Activated CD4-positive, alpha-beta T cell treated with anti-CD3 and anti-CD28 coated beads for 48 hours (primary cell): Measurements from ENCODE around the gene HDAC4.
"Not testable (repeated sequence)": the region's sequence is repeated elsewhere in the genome, so short reads cannot be mapped to it uniquely, and the experiment has no call there.

Experiments used
- DNase-seq: peaks from one replicate; pipeline ENCODE4 v3.0.0-alpha.2; 2020

The HDAC4 gene

DNA sequence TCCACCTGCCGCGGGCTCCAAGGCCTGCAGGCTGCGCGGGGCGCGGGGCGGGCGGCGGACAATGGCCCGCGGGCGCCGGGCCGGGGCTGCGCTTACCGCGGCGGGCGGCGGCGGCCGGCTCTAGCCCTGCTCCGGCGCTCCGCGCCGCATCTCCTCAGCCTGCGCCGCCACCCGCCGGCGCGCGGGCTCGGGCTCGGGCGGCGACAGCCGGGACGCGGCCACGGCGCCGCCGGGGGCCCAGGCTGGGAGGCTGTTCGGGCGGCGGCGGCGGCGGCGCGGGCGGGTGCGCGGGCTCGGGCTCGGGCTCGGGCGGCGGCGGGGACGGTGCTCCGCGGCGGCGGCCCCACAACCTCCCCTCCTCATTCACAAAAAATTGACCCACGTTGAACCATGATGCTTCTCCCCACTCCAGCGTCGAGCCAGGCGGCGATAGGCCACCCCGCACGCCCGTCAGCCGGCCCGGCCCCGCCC is at the start of gene HDAC4:
Gene HDAC4, minus strand, starts transcription at position 425 of the 471 bp plus-strand sequence. CDS start 48,321 bp downstream, outside the sequence.
- no peak for DNase-seq

DNA sequence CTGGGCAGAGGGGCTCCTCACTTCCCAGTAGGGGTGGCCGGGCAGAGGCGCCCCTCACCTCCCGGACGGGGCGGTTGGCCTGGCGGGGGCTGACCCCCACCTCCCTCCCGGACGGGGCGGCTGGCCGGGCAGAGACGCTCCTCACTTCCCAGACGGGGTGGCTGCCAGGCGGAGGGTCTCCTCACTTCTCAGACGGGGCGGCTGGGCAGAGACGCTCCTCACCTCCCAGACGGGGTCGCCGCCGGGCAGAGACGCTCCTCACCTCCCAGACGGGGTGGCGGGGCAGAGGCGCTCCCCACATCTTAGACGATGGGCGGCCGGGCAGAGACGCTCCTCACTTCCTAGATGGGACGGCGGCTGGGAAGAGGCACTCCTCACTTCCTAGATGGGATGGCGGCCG is 48.6 kb upstream of the HDAC4 start:
- DNase-seq = not testable (repeated sequence)

DNA sequence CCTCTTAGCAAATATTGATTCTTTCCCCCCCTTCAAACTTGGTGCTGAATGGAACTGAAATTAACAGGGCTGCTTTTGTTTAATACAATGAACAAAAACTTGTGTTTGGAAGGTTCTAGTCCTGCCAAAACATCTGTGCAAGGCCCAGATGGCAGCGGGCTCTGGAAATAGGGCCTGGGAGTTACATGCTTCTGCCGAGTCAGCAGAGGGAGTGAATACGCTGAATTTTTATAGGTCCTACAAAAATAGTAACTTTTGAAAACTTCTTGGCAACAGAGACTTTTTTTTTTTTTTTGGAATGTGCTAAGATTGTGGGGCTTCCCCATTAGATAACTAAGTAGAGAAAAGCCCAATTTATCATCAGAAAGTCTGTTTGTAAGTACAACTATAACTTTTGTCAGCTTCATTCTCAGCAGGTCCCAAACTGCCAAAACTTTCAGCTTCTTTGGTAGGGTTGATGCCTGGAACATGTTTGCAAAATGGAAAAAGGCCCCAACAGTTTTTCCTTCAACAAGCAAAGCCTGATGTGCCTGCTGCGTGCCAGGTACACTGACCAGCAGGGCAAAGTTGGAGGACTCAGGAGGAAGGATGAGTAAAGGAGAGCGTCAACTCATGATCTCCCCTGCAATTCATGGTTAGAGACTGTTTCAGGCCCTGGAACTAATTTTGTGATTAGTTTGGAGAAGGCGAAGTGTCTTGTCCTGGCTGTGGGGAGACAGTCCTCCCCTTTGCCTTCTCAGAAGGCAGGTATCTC is 45.1 kb upstream of the HDAC4 start:
- DNase-seq = no peak

DNA sequence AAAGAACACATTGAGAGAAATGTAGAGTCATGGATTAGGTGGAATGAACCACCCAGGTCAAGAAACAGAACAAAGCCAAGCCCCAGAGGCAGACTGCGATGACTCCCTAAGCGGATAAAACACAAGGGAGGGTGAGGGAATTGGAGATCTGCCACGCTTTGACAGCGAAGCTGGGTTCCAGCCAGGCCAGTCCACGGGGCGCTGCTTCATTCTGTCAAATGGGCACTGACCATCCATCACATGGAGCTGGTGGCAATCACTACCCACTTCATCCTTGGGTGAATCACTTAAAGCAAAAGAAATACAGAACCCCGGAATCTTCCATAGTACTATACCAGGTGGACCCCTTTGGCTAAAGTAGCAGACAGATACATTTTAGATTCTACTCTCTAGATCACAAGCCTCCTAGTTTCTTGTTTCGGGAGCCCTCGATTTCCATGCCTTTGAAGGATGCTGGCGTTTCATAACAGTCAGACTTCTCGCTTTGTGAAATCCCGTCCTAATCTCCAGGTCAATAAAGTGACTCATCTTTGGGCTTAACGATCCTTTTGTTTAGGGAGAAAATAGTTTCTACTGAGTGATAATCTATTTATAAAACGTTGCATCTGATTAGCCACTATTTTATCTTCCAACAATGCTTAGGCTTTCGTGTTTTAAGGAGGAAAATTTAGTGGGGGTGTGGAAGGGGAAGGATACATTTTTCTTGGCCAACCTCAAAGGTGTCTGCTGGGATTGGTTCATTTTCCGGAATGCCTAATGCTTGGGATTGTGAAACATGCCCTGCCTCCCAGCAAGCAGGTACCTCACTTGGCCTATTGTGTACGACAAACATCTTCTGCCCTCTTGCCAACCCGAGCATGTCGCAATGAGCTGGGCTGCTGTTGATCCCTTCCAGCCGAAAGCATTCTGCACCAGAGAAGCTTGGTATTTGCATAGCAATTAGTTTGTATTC is 44.1 kb upstream of the HDAC4 start:
- DNase-seq = no peak

DNA sequence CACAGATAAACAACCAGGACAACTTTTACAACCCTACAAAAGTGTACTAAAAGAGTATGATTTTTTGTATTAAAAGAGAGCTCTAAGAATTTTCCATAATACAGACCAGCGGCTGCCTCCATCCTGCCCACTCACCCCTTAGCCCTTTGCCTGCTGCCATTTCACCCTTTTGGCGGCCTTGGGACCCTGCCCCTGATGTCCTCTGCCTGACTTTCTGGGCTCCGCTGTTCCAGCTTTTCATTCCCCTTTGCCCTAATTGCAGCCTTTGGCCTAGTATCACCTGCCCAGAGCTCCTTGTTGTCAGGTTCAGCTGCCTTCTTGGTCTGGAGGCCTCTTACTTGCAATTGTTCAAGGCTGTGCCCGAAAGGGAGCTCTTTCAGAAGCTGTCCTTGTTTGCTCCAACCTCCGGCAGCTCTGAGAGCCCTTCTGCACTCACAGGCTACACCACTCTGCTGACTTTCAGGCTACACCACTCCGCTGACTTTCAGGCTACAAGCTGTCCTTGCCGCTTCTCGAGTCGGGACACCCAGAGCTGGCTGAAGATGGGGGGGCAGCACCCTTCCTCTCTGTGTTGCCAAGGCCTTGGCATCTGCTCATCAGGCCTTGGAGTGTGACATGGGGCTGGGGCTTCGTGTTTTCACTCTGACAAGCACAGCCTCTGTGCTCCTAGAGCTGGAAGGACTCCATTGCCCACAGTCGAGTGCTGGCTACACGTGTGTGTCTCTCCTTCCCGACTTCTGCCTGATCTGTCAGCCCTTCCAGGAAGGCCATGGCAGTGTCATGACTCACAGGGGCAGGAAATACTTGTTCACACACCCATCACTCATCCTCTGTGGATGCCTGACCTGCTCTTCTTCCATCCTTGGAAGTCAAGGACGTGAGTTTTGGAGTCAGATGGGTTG is 43.1 kb upstream of the HDAC4 start:
- DNase-seq = no peak

DNA sequence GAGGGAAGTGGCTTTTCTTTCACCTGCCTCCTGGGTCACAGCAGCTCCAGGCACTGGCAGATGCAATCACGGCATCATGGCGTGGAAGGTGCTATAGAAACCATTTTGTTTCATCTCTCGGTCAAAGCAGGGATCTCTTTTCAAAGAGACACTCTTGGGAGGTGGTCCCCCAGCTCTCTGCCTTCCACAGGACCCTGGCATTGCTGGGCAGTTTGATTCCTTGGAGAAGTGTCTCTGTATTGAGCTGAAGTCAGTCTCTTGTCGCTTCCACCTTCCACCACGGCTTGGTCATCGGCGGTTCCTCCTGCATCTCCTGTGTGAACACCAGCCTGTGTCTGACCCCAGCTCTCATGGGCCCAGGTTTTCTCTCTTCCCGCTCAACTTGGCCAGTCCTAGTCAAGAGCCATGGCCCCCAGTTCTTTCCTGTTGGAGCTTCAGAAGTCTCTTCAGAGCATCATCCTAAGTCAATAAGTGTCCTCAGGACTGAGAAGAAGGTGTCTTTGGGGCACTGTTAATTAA is 42.3 kb upstream of the HDAC4 start:
- DNase-seq = no peak

DNA sequence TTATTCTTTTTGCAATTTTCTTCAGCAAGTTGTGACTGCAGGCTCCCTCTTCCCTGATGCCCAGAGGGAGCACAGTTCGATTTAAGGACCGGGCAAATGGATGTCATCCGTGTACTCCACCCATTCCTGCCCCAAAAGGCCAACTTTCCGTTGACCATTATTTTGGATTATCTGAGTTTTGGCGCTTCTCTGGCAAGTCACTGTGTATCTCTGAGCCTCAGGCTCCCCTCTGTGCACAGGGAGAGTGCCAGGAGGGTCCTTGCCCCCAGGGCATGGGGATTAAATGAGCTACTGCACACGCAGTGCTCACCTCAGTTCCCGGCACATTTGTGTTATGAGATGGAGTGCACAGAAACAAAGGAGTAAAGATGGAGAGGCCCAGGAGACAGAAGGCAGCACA is 41.4 kb upstream of the HDAC4 start:
- no peak for DNase-seq

DNA sequence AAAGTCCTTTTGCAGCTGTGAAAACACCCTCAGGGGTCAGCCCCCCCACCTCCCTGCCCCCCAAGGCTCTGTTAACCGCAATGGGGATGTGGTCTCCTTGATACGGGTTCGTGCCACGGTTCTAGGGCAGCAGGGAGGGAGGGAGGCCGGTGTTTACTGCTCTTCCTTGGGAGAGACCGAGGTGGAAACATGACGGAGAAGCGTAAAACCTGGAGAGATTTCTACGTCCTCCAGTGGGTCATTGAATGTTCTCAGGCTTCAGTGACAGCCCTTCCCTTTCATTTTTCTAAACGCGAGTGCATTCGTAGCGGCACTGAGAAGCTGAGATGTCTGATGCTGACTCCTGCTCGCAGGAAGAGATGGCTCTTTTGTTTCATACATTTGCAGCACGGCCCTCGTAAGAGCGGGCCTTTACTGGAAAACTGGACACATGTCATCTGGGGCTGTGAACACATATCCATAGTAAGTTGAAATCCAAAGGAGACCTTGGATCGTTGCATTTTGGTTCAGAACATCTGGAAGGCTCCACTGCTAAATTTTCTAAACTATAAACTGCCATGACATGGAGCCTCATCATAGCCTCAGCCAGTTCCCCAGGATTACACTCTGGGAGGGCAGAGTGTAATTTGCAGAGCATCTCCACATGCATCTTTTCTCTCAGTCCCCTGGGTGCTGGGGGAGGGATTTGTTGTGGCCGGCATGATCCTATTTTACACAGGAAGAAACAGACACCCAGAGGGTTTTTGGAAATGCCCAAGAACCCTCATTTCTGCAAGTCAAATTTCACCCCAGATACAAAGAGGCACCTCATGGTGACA is 40.6 kb upstream of the HDAC4 start:
- no peak for DNase-seq

DNA sequence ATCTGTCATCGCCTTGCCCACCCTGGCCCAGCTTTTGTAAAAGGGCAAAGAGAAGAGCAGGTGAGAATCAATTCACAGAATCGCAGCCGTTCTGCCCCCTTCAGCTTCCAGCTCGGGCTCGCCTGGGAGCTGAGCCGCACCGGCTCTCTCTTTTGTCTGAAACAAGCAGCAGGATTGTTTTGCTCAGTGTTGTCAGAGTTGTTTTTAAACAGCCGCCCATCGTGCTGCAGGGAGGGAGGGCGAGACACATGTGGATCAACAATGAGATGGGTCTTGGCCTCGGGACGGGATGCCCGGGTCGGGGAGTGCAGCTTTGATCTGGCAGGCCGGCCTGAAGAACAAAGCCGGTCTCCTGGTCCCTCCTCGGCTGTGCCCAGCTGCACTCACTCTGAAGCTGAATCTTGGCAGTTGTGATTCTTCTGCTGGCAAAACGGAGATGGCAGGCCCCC is 39.7 kb upstream of the HDAC4 start:
- DNase-seq = no peak

DNA sequence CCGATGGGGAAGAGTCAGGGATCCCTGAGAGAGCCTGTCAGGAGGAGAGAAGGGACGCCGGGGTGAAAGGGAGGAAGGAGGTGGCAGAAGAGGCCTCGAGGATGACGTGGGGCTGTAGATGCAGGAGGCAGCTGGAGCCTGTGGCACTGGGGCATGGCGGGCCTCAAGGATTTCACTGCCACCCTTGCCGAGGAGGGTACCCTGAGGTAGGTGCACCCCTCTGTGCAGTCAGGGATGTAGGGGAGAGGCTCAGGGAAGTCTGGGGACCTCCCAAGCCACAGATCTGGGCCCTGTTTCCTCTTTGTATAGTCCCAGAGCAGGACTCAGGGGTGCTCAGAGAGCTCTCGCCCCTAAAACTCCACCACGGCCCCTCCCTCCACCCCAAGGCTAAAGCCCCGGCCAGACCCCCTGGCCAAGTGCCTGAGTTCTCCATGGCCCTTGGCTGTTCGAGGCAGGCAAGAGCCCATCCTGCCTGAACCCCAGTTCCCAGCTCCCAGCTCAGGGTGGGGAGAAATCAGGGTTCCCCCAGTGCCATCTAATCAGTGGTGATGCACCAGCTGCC is 39.0 kb upstream of the HDAC4 start:
- DNase-seq = no peak

DNA sequence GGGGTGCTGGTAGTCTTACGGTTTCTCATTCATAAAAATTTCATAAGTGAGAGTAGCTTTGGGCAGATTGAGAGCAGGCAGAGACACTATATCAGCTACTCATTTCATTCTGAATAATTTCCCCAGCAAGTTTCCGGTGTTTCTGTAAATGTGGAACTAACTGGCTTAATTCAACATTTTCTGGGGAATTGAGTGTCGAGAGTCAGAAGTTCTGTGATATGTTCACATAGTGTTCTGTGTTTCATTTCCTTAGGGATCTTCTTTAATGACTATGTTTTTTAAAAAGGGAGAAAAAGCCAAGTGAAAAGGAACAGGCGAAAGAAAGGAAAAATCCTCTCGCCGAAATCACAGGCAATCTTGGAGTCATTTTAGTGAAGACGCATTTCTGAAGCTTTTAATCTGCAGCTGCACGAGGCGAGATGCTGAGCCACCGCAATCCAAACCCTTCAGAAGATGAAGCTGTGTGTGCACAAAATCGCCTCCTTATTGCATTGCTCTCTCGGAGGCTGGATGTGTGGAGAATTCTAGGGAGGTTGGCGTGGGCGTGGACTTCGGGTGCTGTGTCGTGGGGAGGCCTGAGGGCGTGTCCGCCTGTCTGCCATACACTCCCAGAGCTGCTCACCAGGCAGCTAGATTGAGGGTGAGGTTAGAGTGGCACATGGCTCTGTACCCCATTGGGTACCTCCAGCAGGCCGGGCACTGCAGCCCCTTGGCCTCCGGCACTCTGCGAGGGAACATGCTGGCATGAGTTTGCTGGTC is 38.4 kb upstream of the HDAC4 start:
- no peak for DNase-seq

DNA sequence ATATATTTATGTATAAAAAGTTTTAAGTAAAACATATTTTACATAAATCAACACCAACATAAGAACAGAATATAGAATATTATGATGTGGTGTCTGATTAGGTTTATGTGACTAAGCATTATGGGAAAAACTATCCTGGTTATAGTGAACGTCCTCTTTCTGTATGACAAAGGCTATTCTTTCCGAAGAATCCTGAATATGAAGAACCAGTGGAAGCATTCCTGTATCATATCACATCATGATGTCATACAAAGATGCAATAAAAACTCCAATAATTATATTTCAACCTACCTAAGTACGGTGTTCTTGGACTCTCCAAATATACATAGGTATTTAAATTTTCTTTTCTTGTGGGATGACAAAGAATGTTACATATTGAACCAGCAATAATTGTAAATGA is 37.5 kb upstream of the HDAC4 start:
- DNase-seq = no peak

DNA sequence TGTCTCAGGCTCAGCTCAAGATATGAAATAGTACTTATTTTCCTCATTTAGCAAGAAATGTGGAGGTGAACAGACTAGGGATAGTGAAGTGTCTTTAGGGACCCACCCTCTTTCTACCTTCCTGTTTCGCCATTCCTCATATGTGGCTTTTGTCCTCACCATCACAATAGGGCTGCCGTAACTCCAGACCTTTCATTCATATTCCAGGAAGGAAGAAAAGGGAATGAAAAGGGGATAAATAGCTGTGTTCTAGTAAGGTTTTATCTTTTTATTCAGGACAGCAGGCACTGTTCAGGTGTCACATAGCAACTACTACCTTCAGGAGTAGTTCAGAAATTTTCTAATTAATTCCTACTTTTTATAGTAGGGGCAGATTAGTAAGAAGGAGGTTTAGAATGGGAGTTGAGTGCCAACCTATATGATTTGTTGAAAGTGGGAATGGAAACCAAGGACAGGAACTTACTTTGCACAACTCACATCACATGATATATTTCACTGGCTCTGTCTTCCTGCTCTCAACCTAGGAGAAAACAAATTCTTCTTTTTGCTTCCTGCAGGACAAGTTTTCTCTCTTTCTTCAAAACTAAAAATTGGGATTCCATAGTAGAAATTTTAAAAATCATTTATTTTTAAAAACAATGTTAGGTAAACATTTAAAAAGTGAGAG is 36.0 kb upstream of the HDAC4 start:
- DNase-seq = no peak

DNA sequence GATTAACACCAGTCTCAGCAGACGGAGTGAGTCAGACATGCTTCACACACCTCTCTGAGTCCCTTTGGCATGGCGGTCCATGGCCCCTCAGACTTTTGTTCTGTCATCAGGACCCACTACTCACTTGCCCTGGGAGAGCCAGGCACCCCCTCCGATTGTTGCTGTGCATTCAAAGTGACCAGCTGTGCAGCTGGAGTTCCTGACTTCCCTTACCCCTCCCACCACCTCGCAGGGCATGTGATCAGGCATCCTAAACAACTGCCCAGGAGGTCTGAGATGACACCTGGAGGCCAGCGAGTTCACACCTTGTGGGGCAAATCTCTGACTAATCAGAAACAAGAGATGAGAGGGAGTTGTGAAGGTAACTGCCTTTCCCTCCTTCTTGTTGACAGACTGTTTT is 35.3 kb upstream of the HDAC4 start:
- DNase-seq = no peak

DNA sequence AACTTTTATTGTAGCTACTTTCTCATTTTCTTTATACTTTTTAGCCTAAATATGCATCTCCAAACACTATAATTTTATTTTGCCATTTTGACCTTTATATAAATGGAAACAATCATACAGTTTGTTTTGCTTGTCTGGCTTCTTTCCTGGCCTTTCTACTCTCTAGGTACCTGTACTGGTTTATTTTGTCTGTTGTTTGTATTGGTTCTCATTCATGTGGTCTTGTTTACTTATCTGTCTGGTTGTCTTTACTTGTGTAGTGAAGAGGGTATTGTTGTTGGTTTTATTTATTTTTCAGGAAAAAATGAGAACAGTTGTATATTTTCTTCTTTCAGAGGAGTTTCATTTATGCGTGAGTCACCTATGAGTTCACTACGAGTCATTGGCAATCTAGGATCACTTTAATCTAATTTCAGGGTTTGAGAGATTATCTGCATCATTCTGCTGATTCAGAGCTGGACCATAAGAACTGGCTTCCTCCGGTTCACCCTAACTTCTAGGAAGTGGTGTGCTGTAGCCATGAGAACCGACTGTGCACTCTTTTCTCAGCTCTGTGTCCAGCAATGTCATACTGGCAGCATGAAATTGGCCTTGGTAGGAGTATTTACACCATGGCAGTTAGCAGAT is 33.1 kb upstream of the HDAC4 start:
- DNase-seq = peak; percentile 36

DNA sequence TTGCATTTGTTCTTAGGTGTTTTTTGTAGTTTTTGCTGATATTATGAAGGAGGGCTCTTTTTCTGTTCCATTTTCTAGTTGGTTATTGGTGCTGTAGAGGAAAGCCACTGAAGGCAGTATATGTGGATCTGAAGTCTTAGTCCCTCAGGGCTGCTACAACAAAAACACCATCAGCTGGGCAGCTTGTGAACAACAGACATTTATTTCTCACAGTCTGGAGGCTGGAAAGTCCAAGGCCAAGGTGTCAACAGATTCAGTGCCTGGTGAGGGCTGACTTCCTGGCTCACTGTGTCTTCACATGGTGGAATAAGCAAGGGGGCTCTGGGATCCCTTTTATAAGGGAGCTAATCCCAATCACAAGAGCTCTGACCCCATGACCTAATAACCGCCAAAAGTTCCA is 31.4 kb upstream of the HDAC4 start:
- no peak for DNase-seq

DNA sequence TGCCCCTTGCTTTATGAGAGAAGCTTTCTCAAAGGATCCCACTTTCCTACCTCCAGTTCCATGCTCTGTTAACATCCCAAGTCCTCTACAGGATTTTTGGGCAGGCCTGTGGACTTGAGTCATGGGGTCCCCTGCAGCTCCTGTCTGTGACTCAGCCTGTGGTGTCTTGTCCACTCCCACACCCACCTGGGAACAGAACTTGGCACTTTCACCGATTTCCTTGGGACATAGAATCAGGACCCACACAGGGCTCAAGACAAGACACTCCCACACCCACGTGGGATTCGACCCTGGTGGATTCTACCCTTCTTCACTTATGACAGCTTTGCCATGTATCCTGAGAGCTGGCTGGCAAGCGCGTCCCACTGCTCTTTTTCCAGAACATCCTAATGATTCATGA is 30.7 kb upstream of the HDAC4 start:
- DNase-seq = no peak

DNA sequence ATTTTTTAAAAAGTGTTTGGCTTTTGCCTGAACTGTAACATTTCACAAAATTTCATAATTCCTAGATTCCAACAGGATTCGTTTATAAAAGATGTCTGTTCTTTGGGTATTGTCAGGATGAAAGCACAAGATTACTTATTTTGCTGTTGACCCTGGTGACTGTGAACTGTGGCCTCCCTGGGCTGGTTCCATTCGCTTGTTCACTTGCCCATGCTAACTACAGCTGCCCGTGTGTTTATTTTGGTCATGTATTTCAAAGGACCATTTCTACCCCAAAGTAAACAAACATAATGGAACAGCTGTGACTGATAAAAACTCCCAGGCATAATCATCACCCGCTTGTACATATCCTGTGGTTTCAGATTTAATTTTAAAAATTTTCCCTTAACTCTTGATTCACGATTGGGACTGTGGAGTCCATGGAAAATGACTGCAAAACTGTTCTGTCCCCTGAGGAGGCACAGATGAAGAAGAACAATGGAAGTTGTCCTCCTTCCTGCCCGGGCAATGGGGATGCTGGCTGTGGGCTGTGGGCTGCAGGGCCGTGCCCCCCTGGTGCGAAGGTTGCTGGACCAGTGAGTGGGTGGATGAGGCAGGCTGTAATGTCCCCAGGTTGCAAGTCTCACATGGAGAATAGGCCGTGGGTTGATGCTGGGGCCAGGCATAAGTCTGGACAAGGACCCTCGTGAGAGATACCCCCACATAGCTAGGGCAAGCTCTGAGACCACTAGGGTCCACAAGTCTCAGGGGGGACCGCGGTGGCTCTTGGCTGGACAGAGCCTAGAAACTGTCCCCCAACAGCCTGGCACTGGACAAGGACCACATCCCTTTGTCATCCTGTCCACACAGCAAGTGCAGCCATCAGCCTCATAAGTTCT is 28.9 kb upstream of the HDAC4 start:
- no peak for DNase-seq
